Thymus (tissue), 11 donors: ENCODE measurements around the gene FAM124A. TPM values are rescaled to one million over a fixed set of nuclear protein-coding genes. Genes with fewer than 3 reads are reported as not detected.

ENCODE experiments used
- DNase-seq, 9 donors: peaks; one replicate each; pipeline ENCODE4 v3.0.0-alpha.2; 2013; ENCODE audit warnings: low spot score in 9 of 9, low read depth in 6 of 9, missing footprints in 1 of 9
- H3K27ac ChIP-seq, 2 donors: one replicate each; pipeline ENCODE4 v1.5.1; 2013; ENCODE audit warnings: control low read depth in 1 of 2, low read depth in 1 of 2, low read length in 1 of 2, mild to moderate bottlenecking in 1 of 2, moderate library complexity in 1 of 2
- H3K27me3 ChIP-seq, 2 donors: one replicate each; pipeline ENCODE4 v1.5.1; 2013; ENCODE audit warnings: low read length in 1 of 2; ENCODE audit not compliant: control insufficient read depth in 2 of 2, insufficient read depth in 1 of 2
- H3K36me3 ChIP-seq, 2 donors: one replicate each; pipeline ENCODE4 v1.5.1; 2013; ENCODE audit warnings: low read length in 1 of 2, mild to moderate bottlenecking in 1 of 2, moderate library complexity in 1 of 2; ENCODE audit not compliant: control insufficient read depth in 2 of 2, insufficient read depth in 2 of 2
- H3K4me1 ChIP-seq, 2 donors: one replicate each; pipeline ENCODE4 v1.5.1; 2013; ENCODE audit warnings: low read length in 2 of 2; ENCODE audit not compliant: control insufficient read depth in 2 of 2, insufficient read depth in 2 of 2
- H3K4me3 ChIP-seq, 2 donors: one replicate each; pipeline ENCODE4 v1.5.1; 2013; ENCODE audit warnings: low read length in 2 of 2, control low read depth in 1 of 2, mild to moderate bottlenecking in 1 of 2
- H3K9me3 ChIP-seq, 2 donors: one replicate each; pipeline ENCODE4 v1.5.1; 2013; ENCODE audit warnings: low read length in 1 of 2, mild to moderate bottlenecking in 1 of 2; ENCODE audit not compliant: control insufficient read depth in 2 of 2, insufficient read depth in 1 of 2
- WGBS: extraction: QIAGEN DNeasy Blood & Tissue Kit; methylation state at CpG from one replicate; pipeline ENCODE4 v1.1.7; 2013; 5-methylcytosine and 5-hydroxymethylcytosine counted together
- polyA plus RNA-seq: library from polyadenylated mRNA; stranded (reverse); fragments of 200-250 nt; gene quantifications from one replicate; pipeline ENCODE4 v1.2.3, GENCODE V29; 2013
- total RNA-seq: library from RNA; stranded (reverse); fragments of 120-200 nt; gene quantifications from one replicate; pipeline ENCODE4 v1.2.4, GENCODE V29; 2013
- donor health status: healthy.

The FAM124A gene
- total and polyA plus RNA-seq, 2 donors = 3.0 to 5.2 TPM

- no peak overlapping the region for H3K4me3 ChIP-seq
- no peaks in the 10 kb centered on the region for H3K9me3 ChIP-seq
- no peaks in the 10 kb centered on the region for H3K4me1 ChIP-seq
- no peaks in the 10 kb centered on the region for H3K36me3 ChIP-seq
- H3K27ac ChIP-seq = no peak overlapping the region
- H3K27me3 ChIP-seq = peaks cover 0 to 23% of the 10 kb centered on the region in 2 donors
- no peak for DNase-seq
- WGBS = 82% methylated on average over 4 of the region's 4 CpGs
These were observed 13.5 kb upstream of the FAM124A start for GRCh38 chr13:51208716-51209115.

- H3K27ac ChIP-seq = no peak overlapping the region
- no peak overlapping the region for H3K4me3 ChIP-seq
- DNase-seq = no peak
- H3K27me3 ChIP-seq = peaks cover 0 to 30% of the 10 kb centered on the region in 2 donors
- no peaks in the 10 kb centered on the region for H3K9me3 ChIP-seq
- 87% methylated on average over 2 of the region's 2 CpGs for WGBS
- no peaks in the 10 kb centered on the region for H3K36me3 ChIP-seq
- H3K4me1 ChIP-seq = no peaks in the 10 kb centered on the region
These were observed 10.3 kb upstream of the FAM124A start for GRCh38 chr13:51211910-51212309.

- H3K27me3 ChIP-seq = peaks cover 0 to 33% of the 10 kb centered on the region in 2 donors
- 90% methylated on average over 2 of the region's 2 CpGs for whole genome bisulfite sequencing
- DNase-seq = no peak
These were observed 9.4 kb upstream of the FAM124A start for GRCh38 chr13:51212758-51213157.

GRCh38 chr13:51213173-51213728 is 8.9 kb upstream of the FAM124A start:
- no peak overlapping the region for H3K27ac ChIP-seq
- DNase-seq = no peak
- H3K27me3 ChIP-seq = peaks cover 0 to 31% of the 10 kb centered on the region in 2 donors
- no peaks in the 10 kb centered on the region for H3K36me3 ChIP-seq
- no peaks in the 10 kb centered on the region for H3K4me1 ChIP-seq
- 91% methylated on average over 6 of the region's 6 CpGs for WGBS
- no peak overlapping the region for H3K4me3 ChIP-seq
- H3K9me3 ChIP-seq = no peaks in the 10 kb centered on the region

More at GRCh38 chr13:51212758-51213157, 9.4 kb upstream of the FAM124A start:
- H3K4me3 ChIP-seq = no peak overlapping the region
- H3K9me3 ChIP-seq = no peaks in the 10 kb centered on the region
- H3K27ac ChIP-seq = no peak overlapping the region
- H3K36me3 ChIP-seq = no peaks in the 10 kb centered on the region
- no peaks in the 10 kb centered on the region for H3K4me1 ChIP-seq

GRCh38 chr13:51218626-51219025 is 3.6 kb upstream of the FAM124A start:
- no peak overlapping the region for H3K4me3 ChIP-seq
- H3K4me1 ChIP-seq = peaks cover 0 to 14% of the 10 kb centered on the region in 2 donors
- H3K27ac ChIP-seq = no peak overlapping the region
- peaks cover 1 to 5% of the 10 kb centered on the region in 2 donors for H3K9me3 ChIP-seq
- DNase-seq = no peak
- WGBS = 94% methylated on average over 4 of the region's 4 CpGs
- no peaks in the 10 kb centered on the region for H3K36me3 ChIP-seq
- H3K27me3 ChIP-seq = peaks cover 20 to 50% of the 10 kb centered on the region in 2 donors

- Histone ChIP-seq H3K36me3 (no peaks in the 10 kb centered on the region), H3K4me1 (peaks cover 0 to 14% of the 10 kb centered on the region in 2 donors), H3K9me3 (peaks cover 1 to 5% of the 10 kb centered on the region in 2 donors), H3K27ac (no peak overlapping the region), H3K4me3 (no peak overlapping the region), H3K27me3 (peaks cover 20 to 63% of the 10 kb centered on the region in 2 donors)
- no peak for DNase-seq
- WGBS = 91% methylated on average over 2 of the region's 2 CpGs
These were observed 1.5 kb upstream of the FAM124A start for GRCh38 chr13:51220706-51221105.

- DNase-seq = no peak
- no peaks in the 10 kb centered on the region for H3K36me3 ChIP-seq
- peaks cover 20 to 67% of the 10 kb centered on the region in 2 donors for H3K27me3 ChIP-seq
- 73% methylated on average over 4 of the region's 4 CpGs for WGBS
- no peak overlapping the region for H3K27ac ChIP-seq
- no peak overlapping the region for H3K4me3 ChIP-seq
- H3K4me1 ChIP-seq = peaks cover 0 to 14% of the 10 kb centered on the region in 2 donors
- H3K9me3 ChIP-seq = peaks cover 1 to 5% of the 10 kb centered on the region in 2 donors
These were observed 1.1 kb upstream of the FAM124A start for GRCh38 chr13:51221108-51221507.

- WGBS = 2% methylated on average over 11 of the region's 11 CpGs
- no peaks in the 10 kb centered on the region for H3K36me3 ChIP-seq
- H3K4me3 ChIP-seq = peak overlapping the region; percentile 45 to 65
- peak in 1 of 9 donors; percentile 12 for DNase-seq
- H3K27ac ChIP-seq = no peak overlapping the region
- H3K4me1 ChIP-seq = peaks cover 0 to 14% of the 10 kb centered on the region in 2 donors
- H3K27me3 ChIP-seq = peaks cover 20 to 72% of the 10 kb centered on the region in 2 donors
- H3K9me3 ChIP-seq = peaks cover 1 to 5% of the 10 kb centered on the region in 2 donors
These were observed 543 bp upstream of the FAM124A start for GRCh38 chr13:51221674-51222036.

- Histone ChIP-seq H3K4me1 (peaks cover 0 to 14% of the 10 kb centered on the region in 2 donors), H3K9me3 (peaks cover 1 to 5% of the 10 kb centered on the region in 2 donors), H3K36me3 (no peaks in the 10 kb centered on the region), H3K27me3 (peaks cover 20 to 77% of the 10 kb centered on the region in 2 donors), H3K4me3 (peak overlapping the region; percentile 37 to 65), H3K27ac (peak overlapping the region in 1 of 2 donors; percentile 43)
- 24% methylated on average over 34 of the region's 34 CpGs for WGBS
- peak in 2 of 9 donors; percentile 13 to 35 for DNase-seq
These were observed 725 bp downstream of the FAM124A start for GRCh38 chr13:51222686-51223559.
